OCI-LY7 (cell line): ENCODE results near the gene OR52K1. TPM values are rescaled to one million over a fixed set of nuclear protein-coding genes. Genes with fewer than 3 reads are reported as not detected.
A peak's percentile ranks its signal among the peaks of the same experiment; 100 is the strongest.

ENCODE experiments used
- BruUV-seq: library from RNA; stranded (reverse); fragments of 400-500 nt; replicated peaks from 2 replicates; lab custom pipeline; 2021; lab: Mats Ljungman, UMichigan
- CTCF ChIA-PET: fragments of 300-600 bp; sonication (Branson Sonifier 250); formaldehyde crosslinking; loops from one replicate; lab custom pipeline; 2022; ENCODE audit warnings: antibody characterized with exemption; ENCODE audit not compliant: unreplicated experiment; lab: Charles Lee
- POLR2A ChIA-PET: fragments of 300-600 bp; sonication (Branson Sonifier 250); formaldehyde crosslinking; loops from one replicate; lab custom pipeline; 2022; ENCODE audit warnings: antibody characterized with exemption; lab: Charles Lee
- DNase-seq: peaks from one replicate; pipeline ENCODE4 v3.0.0-alpha.2; 2015; ENCODE audit warnings: low spot score
- H2AFZ ChIP-seq: fragments of 200-600 bp; sonication (generic), shearing (Covaris generic); 2 replicates; pipeline ENCODE4 v1.6.1; 2014; ENCODE audit warnings: mild to moderate bottlenecking, antibody characterized with exemption, low read length, moderate library complexity
- H3K27ac ChIP-seq: fragments of 200-600 bp; sonication (generic); 2 replicates; pipeline ENCODE4 v1.5.1; 2014; ENCODE audit warnings: mixed run types, low read depth, mild to moderate bottlenecking, moderate library complexity, low read length, inconsistent platforms; ENCODE audit not compliant: poor library complexity, severe bottlenecking
- H3K36me3 ChIP-seq: fragments of 200-600 bp; sonication (generic); 2 replicates; pipeline ENCODE4 v1.6.1; 2014; ENCODE audit warnings: mild to moderate bottlenecking, antibody characterized with exemption, low read length, moderate library complexity, mixed read lengths; ENCODE audit not compliant: insufficient read depth
- H3K4me1 ChIP-seq: fragments of 200-600 bp; sonication (generic); 2 replicates; pipeline ENCODE4 v1.5.1; 2014; ENCODE audit warnings: mild to moderate bottlenecking, low read length; ENCODE audit not compliant: insufficient read depth, poor library complexity, severe bottlenecking
- H3K4me2 ChIP-seq: fragments of 200-600 bp; sonication (generic); 2 replicates; pipeline ENCODE4 v1.6.1; 2014; ENCODE audit warnings: mild to moderate bottlenecking, low read length
- H3K4me3 ChIP-seq: fragments of 200-600 bp; sonication (generic); 2 replicates; pipeline ENCODE4 v1.5.1; 2014; ENCODE audit warnings: mild to moderate bottlenecking, low read depth, low read length; ENCODE audit not compliant: poor library complexity, severe bottlenecking
- H3K79me2 ChIP-seq: fragments of 200-600 bp; sonication (generic); 2 replicates; pipeline ENCODE4 v1.6.1; 2016; ENCODE audit warnings: low read depth, mild to moderate bottlenecking, low read length, moderate library complexity, mixed read lengths; ENCODE audit not compliant: insufficient read depth
- H3K9me2 ChIP-seq: fragments of 200-600 bp; sonication (generic); 2 replicates; pipeline ENCODE4 v1.6.1; 2016; ENCODE audit warnings: mild to moderate bottlenecking, low read length, mixed read lengths; ENCODE audit not compliant: insufficient read depth
- H3K9me3 ChIP-seq: fragments of 200-600 bp; sonication (generic); 2 replicates; pipeline ENCODE4 v1.6.1; 2014; ENCODE audit warnings: mild to moderate bottlenecking, mixed run types, low read length, mixed read lengths
- H4K20me1 ChIP-seq: fragments of 200-600 bp; sonication (generic); 2 replicates; pipeline ENCODE4 v1.6.1; 2014; ENCODE audit warnings: mild to moderate bottlenecking, antibody characterized with exemption, low read length, moderate library complexity, mixed read lengths; ENCODE audit not compliant: insufficient read depth
- CTCF ChIP-seq: fragments of 200-600 bp; sonication (generic); conservative IDR thresholded peaks from 2 replicates; pipeline ENCODE4 v1.5.1; 2014; ENCODE audit warnings: mild to moderate bottlenecking, antibody characterized with exemption, low read length, moderate library complexity, mixed read lengths
- EZH2phosphoT487 ChIP-seq: fragments of 200-600 bp; sonication (generic); IDR thresholded peaks from 2 replicates; pipeline ENCODE4 v1.6.1; 2018; ENCODE audit warnings: low read depth, borderline replicate concordance, mild to moderate bottlenecking, mixed run types, antibody characterized with exemption, low read length, moderate library complexity, mixed read lengths
- intact Hi-C: fragments of 100-400 bp; cut with micrococcal nuclease; formaldehyde crosslinking; loops from one replicate; pipeline ENCODE4 v1.10.0; 2022; ENCODE audit not compliant: unreplicated experiment
- total RNA-seq, 2 experiments: library from RNA; depleted of rRNA in 1 of 2; stranded (reverse); fragments of >200 nt in 1 of 2; shearing (Covaris generic) in 1 of 2; gene quantifications; 2 replicates each; pipeline ENCODE4 v1.2.3, GENCODE V29; 2014 to 2022

OR52K1 gene
- total RNA-seq, 2 experiments from 2014 or later: not detected

DNA sequence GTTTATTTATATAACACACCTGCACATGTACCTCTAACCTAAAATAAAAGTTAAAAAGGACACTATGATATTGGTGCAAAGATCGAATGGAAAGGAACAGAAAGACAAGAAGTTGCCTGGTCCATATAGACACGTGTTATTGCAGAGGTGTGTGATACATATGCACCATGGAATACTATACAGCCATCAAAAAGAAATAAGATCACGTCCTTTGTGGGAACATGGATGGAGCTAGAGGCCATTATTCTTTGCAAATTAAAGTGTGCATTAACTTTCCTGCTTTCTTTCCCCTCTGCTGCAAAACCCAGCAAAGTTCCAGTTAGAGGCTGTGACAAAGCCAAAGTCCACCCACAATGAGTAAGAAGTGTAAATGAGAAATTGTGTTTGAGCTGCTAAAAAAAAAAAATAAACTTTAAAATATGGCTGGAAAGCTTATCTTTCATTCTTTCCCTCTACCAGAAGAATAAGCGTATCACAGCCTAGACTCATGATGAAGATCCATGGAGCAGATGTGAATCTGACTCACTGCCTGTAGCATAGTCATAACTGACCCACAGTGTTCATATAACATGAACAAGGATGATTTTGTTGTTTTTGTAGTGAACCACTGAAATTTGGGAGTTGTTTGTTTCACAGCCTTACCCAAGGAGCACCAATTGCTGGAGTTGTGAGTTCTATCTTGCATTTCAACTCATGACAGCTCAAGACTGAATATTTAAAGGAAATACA lies 9.6 kb downstream of the OR52K1 start:
- TF ChIP-seq CTCF (no peak), EZH2phosphoT487 (no peak)
- intact Hi-C loops: no loop called here
- no peak for DNase-seq
- Histone ChIP-seq H3K27ac (no peak overlapping the region), H3K4me2 (no peak overlapping the region), H3K9me2 (no peaks in the 10 kb centered on the region), H2AFZ (no peak overlapping the region), H3K4me3 (no peak overlapping the region), H4K20me1 (no peaks in the 10 kb centered on the region), H3K4me1 (no peaks in the 10 kb centered on the region), H3K36me3 (no peaks in the 10 kb centered on the region), H3K9me3 (no peaks in the 10 kb centered on the region), H3K79me2 (no peaks in the 10 kb centered on the region)
- ChIA-PET CTCF (no interaction called here), POLR2A (interaction anchor here (0.8 kb wide), 1 partner anchor 70 kb away, joined by 3 read pairs; no protein-coding TSS in a partner anchor)
- no TSS peak for BruUV-seq

- intact Hi-C loops: loop anchor here (1.0 kb wide), 1 partner anchor 306 kb away; no protein-coding TSS in a partner anchor
- ChIA-PET CTCF (interaction anchor here (0.6 kb wide), 1 partner anchor 1798 kb away, joined by 3 read pairs; no protein-coding TSS in a partner anchor), POLR2A (no interaction called here)
- Histone ChIP-seq H3K4me2 (no peak overlapping the region), H3K9me2 (no peaks in the 10 kb centered on the region), H3K9me3 (no peaks in the 10 kb centered on the region), H3K79me2 (no peaks in the 10 kb centered on the region), H3K36me3 (no peaks in the 10 kb centered on the region), H3K4me3 (no peak overlapping the region), H3K4me1 (no peaks in the 10 kb centered on the region), H4K20me1 (no peaks in the 10 kb centered on the region), H2AFZ (no peak overlapping the region), H3K27ac (no peak overlapping the region)
- DNase-seq: no peak
- BruUV-seq: no TSS peak
- TF ChIP-seq CTCF: peak; percentile 74
- TF ChIP-seq EZH2phosphoT487: no peak
Measured at GRCh38 chr11:4493480-4493818, 11.0 kb downstream of the OR52K1 start.

DNA sequence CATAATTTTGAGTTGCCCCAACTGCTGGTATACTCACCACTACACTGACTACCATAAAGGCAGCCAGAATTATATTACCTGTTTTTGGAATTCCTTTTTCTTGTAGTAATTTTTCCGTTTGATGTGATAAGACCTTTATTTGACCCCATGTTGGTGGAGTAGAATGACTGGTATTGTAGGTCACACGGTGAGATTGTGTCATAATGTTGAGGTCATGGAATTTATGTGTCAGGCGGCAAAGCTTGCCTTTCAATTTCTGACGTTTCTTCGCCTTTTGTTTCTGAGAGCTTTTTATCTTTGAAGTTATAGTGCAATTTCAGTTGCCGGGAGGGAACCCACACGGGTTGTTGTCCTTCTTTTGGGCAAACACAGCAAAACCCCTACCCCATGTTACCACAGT lies 13.0 kb downstream of the OR52K1 start:
- H3K4me2 ChIP-seq: no peak overlapping the region
- BruUV-seq: no TSS peak

More for the DNA sequence above, 13.0 kb downstream of the OR52K1 start:
- Histone ChIP-seq H4K20me1 (no peaks in the 10 kb centered on the region), H3K4me3 (no peak overlapping the region), H3K9me3 (no peaks in the 10 kb centered on the region), H3K4me1 (no peaks in the 10 kb centered on the region), H3K36me3 (no peaks in the 10 kb centered on the region), H2AFZ (no peak overlapping the region), H3K9me2 (no peaks in the 10 kb centered on the region), H3K79me2 (no peaks in the 10 kb centered on the region), H3K27ac (no peak overlapping the region)
- intact Hi-C loops: no loop called here
- no peak for DNase-seq
- TF ChIP-seq CTCF: no peak
- TF ChIP-seq EZH2phosphoT487: no peak
- ChIA-PET CTCF (no interaction called here), POLR2A (interaction anchor here (0.6 kb wide), 1 partner anchor 21 kb away, joined by 4 read pairs; no protein-coding TSS in a partner anchor)
